T-helper 1 cell treated with Interleukin-12 subunit alpha and Interleukin-12 subunit beta and Interleukin-4 antibody, amounts not matched to agents 30 μg/mL and 1 μg/mL, for 36 hours (primary cell): ENCODE data around the gene DCHS2.

Experiments
- H3K27ac Mint-ChIP-seq: one replicate; pipeline ENCODE4 v1.8.0; 2021; ENCODE audit warnings: mild to moderate bottlenecking, mixed read lengths
- H3K27me3 Mint-ChIP-seq: one replicate; pipeline ENCODE4 v1.8.0; 2021; ENCODE audit warnings: low read depth, mixed read lengths
- H3K36me3 Mint-ChIP-seq: one replicate; pipeline ENCODE4 v1.8.0; 2021; ENCODE audit warnings: low read depth, mixed read lengths
- H3K4me1 Mint-ChIP-seq: one replicate; pipeline ENCODE4 v1.8.0; 2021; ENCODE audit warnings: low read depth, mixed read lengths
- H3K4me3 Mint-ChIP-seq: one replicate; pipeline ENCODE4 v1.8.0; 2021; ENCODE audit warnings: mild to moderate bottlenecking, moderate library complexity, mixed read lengths
- H3K9me3 Mint-ChIP-seq: one replicate; pipeline ENCODE4 v1.8.0; 2021; ENCODE audit warnings: mixed read lengths

Gene DCHS2

DNA sequence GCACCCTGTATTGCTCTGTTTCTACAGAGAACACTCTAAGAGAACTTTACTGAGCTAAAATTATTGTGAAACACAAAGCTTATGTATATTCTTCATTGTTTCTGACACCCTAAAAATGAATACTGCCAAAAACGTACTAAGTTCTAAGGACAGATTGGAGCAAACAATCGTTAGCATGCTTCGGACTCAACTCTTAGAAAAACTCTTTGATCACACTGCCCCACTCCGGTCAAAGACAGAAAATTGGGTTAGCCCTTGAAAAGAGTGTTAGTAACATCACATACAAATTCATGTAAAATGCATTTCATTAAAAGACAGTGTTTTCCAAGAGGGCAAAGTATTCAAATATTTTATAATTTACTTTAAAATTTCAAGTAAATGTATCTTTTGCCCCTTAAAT is 177.4 kb downstream of the DCHS2 start:
- H3K27ac Mint-ChIP-seq, result no peak overlapping the region
- no peaks in the 10 kb centered on the region for H3K9me3 Mint-ChIP-seq
- H3K4me3 Mint-ChIP-seq, result no peak overlapping the region
- no peaks in the 10 kb centered on the region for H3K36me3 Mint-ChIP-seq
- no peaks in the 10 kb centered on the region for H3K27me3 Mint-ChIP-seq
- no peaks in the 10 kb centered on the region for H3K4me1 Mint-ChIP-seq

DNA sequence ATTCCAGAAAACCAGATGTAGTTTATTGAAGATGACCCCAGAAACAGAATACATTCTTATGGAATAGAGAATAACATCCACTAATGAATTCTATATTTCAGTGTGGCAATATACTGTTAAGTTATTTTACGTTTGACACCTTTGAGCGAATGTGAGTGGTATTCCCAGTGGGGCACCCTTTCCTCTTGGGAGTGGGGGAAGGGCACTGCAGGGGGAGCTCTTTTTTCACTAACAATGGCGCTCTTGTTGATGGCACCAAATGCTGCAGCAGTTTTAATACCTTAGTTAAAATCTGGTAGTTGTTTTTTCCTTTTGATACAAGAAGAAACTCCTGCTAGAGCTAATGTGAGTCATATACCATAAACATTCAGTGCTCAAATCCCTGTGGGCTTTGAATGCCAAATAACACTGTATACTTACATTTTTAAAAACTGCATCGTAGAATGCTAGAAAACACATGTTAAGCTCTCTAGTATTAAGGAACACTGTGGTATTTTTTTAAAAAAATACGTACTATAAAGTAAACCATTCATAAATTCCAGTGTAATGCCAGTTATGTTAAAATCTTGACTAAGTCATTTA is 178.5 kb downstream of the DCHS2 start:
- Mint-ChIP-seq H3K4me3 (no peak overlapping the region), H3K27me3 (no peaks in the 10 kb centered on the region), H3K27ac (no peak overlapping the region), H3K4me1 (no peaks in the 10 kb centered on the region), H3K36me3 (no peaks in the 10 kb centered on the region), H3K9me3 (no peaks in the 10 kb centered on the region)

- Mint-ChIP-seq H3K9me3 (no peaks in the 10 kb centered on the region), H3K36me3 (no peaks in the 10 kb centered on the region), H3K27ac (no peak overlapping the region), H3K4me3 (no peak overlapping the region), H3K4me1 (no peaks in the 10 kb centered on the region), H3K27me3 (no peaks in the 10 kb centered on the region)
Observed at GRCh38 chr4:154312246-154312645, 179.4 kb downstream of the DCHS2 start.

DNA sequence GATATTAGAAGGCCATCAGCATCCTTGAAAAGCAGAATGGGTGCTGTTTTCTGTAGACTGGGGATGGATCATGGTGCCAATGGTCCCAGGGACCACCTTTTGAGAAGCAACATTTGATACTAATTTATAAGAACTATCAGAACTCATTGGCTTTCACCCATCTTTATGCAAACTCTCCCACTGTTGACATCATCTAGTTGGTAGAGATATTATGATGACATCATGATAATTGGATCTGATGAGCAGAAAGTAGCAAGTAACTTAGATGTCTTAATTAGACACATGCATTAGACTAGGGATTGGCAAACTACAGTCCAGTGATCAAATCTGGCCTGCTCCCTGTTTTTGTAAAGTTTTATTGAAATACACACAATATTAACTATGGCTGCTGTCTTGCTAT is 181.0 kb downstream of the DCHS2 start:
- no peaks in the 10 kb centered on the region for H3K9me3 Mint-ChIP-seq
- H3K36me3 Mint-ChIP-seq, result no peaks in the 10 kb centered on the region
- H3K27me3 Mint-ChIP-seq, result no peaks in the 10 kb centered on the region
- no peaks in the 10 kb centered on the region for H3K4me1 Mint-ChIP-seq
- H3K27ac Mint-ChIP-seq, result no peak overlapping the region
- no peak overlapping the region for H3K4me3 Mint-ChIP-seq

DNA sequence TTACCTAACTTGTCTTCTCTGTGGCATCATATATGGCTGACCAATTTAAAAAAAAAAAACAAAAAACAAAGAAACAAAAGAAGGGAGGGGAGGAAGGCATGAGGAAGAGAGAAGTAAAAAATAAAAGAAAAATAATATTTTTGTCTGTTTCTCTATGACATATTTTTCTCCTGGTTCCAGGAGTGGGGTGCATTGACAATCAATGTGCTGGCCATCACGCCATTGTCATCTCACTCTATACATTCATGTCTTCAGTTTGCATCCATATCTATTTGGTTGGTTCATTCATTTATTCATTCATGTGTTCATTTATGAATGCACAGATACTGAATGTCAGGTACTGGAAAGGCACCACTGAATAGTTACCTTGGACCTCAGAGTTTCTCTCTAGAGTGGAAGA is 183.4 kb downstream of the DCHS2 start:
- H3K36me3 Mint-ChIP-seq, result no peaks in the 10 kb centered on the region

DNA sequence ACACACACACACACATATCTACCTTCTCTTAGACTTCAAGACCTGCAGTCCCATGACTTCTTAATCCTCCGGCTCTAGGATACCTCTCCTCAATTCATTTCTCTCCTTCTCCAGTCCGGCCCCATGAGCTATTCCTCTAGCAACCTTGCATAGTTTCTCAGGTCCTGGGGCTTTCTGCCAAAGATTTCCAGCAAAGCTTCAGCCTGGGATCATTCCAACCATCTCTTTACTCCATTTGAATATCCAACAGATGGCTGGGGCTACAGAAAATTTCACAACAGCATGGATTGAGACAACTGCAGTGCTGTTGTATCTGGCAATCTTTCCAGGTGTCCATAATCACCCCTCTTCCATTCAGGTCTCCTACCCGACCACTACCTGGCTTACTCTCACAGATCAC is 184.1 kb downstream of the DCHS2 start:
- Mint-ChIP-seq H3K4me3 (no peak overlapping the region), H3K4me1 (no peaks in the 10 kb centered on the region), H3K36me3 (no peaks in the 10 kb centered on the region), H3K27me3 (no peaks in the 10 kb centered on the region), H3K9me3 (no peaks in the 10 kb centered on the region), H3K27ac (no peak overlapping the region)

More for the DNA sequence above, 183.4 kb downstream of the DCHS2 start:
- Mint-ChIP-seq H3K27me3 (no peaks in the 10 kb centered on the region), H3K27ac (no peak overlapping the region), H3K4me1 (no peaks in the 10 kb centered on the region), H3K9me3 (no peaks in the 10 kb centered on the region), H3K4me3 (no peak overlapping the region)

DNA sequence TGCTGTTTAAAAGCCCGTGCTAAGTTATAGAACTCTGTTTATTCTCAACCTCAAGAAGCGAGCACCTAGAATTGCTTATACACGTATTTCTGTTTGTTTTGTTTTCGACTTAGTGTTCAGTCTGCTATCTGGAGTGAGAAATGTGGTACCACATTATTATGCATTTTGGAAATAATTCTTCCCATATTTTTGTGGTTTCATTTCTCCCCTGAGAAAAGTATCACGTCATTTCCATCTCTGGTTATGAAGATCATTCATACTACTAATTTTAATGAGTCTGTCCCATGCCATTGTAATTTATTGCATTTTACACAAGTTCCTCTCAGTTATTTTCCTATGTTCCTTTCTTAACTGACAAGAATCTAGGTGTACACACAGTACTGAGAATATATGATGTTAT is 186.0 kb downstream of the DCHS2 start:
- H3K4me1 Mint-ChIP-seq, result no peaks in the 10 kb centered on the region
- H3K27ac Mint-ChIP-seq, result no peak overlapping the region

DNA sequence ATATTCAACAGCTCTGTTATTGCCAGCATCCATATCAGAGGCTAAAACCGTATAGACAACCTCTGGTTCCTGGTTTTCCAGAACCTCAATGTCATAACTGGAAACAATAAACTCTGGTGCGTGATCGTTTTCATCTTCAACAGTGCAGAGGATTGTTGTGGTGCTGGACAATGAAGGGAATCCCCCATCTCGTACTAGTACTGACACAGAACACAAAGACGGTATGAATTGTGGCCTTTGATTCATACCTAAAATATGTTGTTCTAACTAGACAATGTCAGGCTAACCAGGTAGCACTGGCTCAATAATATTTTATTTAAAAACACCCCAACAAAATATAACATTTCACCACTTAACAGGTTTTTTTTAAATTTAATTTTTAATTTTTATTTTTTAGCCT is 186.9 kb downstream of the DCHS2 start:
- no peaks in the 10 kb centered on the region for H3K4me1 Mint-ChIP-seq
- H3K9me3 Mint-ChIP-seq, result no peaks in the 10 kb centered on the region
- no peak overlapping the region for H3K4me3 Mint-ChIP-seq
- H3K27me3 Mint-ChIP-seq, result no peaks in the 10 kb centered on the region
- no peak overlapping the region for H3K27ac Mint-ChIP-seq
- H3K36me3 Mint-ChIP-seq, result no peaks in the 10 kb centered on the region

More for the DNA sequence above, 186.0 kb downstream of the DCHS2 start:
- H3K9me3 Mint-ChIP-seq, result no peaks in the 10 kb centered on the region
- no peak overlapping the region for H3K4me3 Mint-ChIP-seq
- no peaks in the 10 kb centered on the region for H3K27me3 Mint-ChIP-seq
- no peaks in the 10 kb centered on the region for H3K36me3 Mint-ChIP-seq

DNA sequence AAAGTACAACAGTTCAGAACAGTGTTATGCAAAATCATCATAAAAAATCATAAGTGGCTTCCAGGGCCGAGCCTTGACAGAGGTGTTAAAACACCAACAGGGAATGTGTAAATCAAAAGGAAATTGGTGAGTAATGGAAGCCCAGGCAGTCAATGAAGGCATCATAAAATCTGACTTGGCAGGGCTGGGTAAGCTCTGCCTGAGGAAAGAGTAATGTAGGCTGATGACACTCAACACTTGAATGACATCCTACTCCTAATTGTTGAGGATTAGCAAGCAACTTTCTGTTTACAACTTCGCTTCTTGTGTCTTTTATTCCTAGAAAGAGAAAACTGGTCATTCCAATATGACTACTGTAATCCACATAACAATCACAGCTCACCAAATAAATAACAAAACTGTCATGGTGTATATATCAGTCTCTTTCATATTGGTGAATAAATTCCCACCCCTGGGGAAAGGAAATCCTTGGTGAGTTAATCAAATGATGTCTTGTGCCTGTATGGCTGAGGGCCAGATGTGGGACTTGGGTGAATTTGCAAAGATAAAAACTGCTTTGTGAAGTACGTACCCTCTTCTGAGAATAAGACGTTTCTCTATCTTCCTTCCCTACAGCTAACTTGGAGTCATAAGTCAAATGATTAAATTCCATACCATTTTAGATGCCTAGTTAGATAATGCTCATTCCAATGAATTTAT is 196.8 kb downstream of the DCHS2 start:
- Mint-ChIP-seq H3K36me3 (no peaks in the 10 kb centered on the region), H3K9me3 (no peaks in the 10 kb centered on the region), H3K4me1 (no peaks in the 10 kb centered on the region), H3K4me3 (no peak overlapping the region), H3K27ac (no peak overlapping the region), H3K27me3 (no peaks in the 10 kb centered on the region)

DNA sequence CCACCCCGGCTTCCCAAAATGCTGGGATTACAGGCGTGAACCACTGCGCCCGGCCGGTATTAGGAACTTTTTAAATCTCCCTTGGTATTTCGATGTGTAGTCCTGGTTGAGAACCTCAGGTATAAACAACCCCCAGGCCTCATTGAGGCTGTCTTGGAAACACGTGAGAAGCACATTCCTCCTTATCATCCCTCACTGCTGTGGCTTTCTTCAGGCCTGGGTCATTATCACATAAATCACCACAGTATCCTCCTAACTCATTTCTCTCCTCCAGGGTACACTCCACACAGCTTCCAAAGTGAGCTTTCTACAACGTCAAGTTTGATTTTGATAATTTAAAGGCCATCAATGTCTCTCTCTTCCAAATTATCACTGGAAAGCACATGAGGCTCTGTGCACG is 198.2 kb downstream of the DCHS2 start:
- H3K4me1 Mint-ChIP-seq, result no peaks in the 10 kb centered on the region
- no peak overlapping the region for H3K27ac Mint-ChIP-seq
- no peaks in the 10 kb centered on the region for H3K36me3 Mint-ChIP-seq
- H3K4me3 Mint-ChIP-seq, result no peak overlapping the region
- H3K9me3 Mint-ChIP-seq, result no peaks in the 10 kb centered on the region
- H3K27me3 Mint-ChIP-seq, result no peaks in the 10 kb centered on the region

GRCh38 chr4:154292589-154292988 is 199.0 kb downstream of the DCHS2 start:
- Mint-ChIP-seq H3K4me1 (no peaks in the 10 kb centered on the region), H3K27me3 (no peaks in the 10 kb centered on the region), H3K36me3 (no peaks in the 10 kb centered on the region)

GRCh38 chr4:154277172-154277571 is 214.4 kb downstream of the DCHS2 start:
- Mint-ChIP-seq H3K9me3 (no peaks in the 10 kb centered on the region), H3K27ac (no peak overlapping the region), H3K36me3 (no peaks in the 10 kb centered on the region), H3K4me3 (no peak overlapping the region), H3K4me1 (no peaks in the 10 kb centered on the region), H3K27me3 (peaks cover 7% of the 10 kb centered on the region)

More at GRCh38 chr4:154292589-154292988, 199.0 kb downstream of the DCHS2 start:
- Mint-ChIP-seq H3K27ac (no peak overlapping the region), H3K4me3 (no peak overlapping the region), H3K9me3 (no peaks in the 10 kb centered on the region)

- Mint-ChIP-seq H3K4me1 (no peaks in the 10 kb centered on the region), H3K4me3 (no peak overlapping the region), H3K27me3 (peaks cover 7% of the 10 kb centered on the region), H3K36me3 (no peaks in the 10 kb centered on the region), H3K9me3 (no peaks in the 10 kb centered on the region), H3K27ac (no peak overlapping the region)
Observed at GRCh38 chr4:154276496-154276895, 215.1 kb downstream of the DCHS2 start.

GRCh38 chr4:154254999-154255398 is 236.6 kb downstream of the DCHS2 start:
- peaks cover 10% of the 10 kb centered on the region for H3K27me3 Mint-ChIP-seq
- H3K4me1 Mint-ChIP-seq, result no peaks in the 10 kb centered on the region
- no peaks in the 10 kb centered on the region for H3K36me3 Mint-ChIP-seq
- H3K4me3 Mint-ChIP-seq, result no peak overlapping the region
- H3K27ac Mint-ChIP-seq, result no peak overlapping the region
- H3K9me3 Mint-ChIP-seq, result no peaks in the 10 kb centered on the region

DNA sequence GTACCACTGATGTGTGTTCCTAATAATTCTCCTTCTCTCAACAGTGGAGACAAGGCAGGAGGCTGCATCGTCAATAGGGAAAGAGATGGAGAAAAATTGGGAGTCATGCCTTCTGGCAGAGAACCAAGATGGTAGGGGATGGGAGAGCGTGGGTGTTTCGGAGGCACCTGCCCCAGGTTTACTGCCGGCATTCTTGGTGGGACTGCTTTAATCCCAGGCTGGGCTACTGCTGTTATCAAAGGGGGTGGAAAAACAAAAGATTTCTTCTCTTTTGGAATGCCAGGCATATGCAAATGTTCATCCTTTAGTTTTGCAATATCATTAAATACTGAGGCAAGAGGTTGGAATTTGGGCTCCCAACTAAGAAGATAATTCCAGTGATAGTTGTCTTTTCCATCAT is 257.0 kb downstream of the DCHS2 start:
- no peaks in the 10 kb centered on the region for H3K4me1 Mint-ChIP-seq
- H3K4me3 Mint-ChIP-seq, result no peak overlapping the region
- no peaks in the 10 kb centered on the region for H3K27me3 Mint-ChIP-seq
- no peak overlapping the region for H3K27ac Mint-ChIP-seq
- no peaks in the 10 kb centered on the region for H3K9me3 Mint-ChIP-seq
- no peaks in the 10 kb centered on the region for H3K36me3 Mint-ChIP-seq
